Left lung (tissue), 10 donors: ENCODE data around the gene OR9Q2. TPM values are rescaled to one million over a fixed set of nuclear protein-coding genes. Genes with fewer than 3 reads are reported as not detected.

Experiments
- ATAC-seq: fragments of 200-7000 bp; cut with Tn5 transposase; one replicate; pipeline ENCODE4 v1.9.1; 2020; ENCODE audit warnings: moderate library complexity
- DNase-seq, 4 donors: peaks; one replicate each; pipeline ENCODE4 v3.0.0-alpha.2; 2013 to 2020
- H3K27ac ChIP-seq, 2 donors: fragments of 200-600 bp; sonication (generic) in 1 of 2; one replicate each; pipeline versions ENCODE4 v1.5.0 to v1.8.0; 2020 to 2021
- H3K27me3 ChIP-seq, 2 donors: fragments of 200-600 bp; sonication (generic) in 1 of 2; one replicate each; pipeline versions ENCODE4 v1.5.0 to v1.8.0; 2020 to 2021
- H3K36me3 ChIP-seq, 2 donors: fragments of 200-600 bp; sonication (generic) in 1 of 2; one replicate each; pipeline versions ENCODE4 v1.5.0 to v1.8.0; 2020 to 2021
- H3K4me1 ChIP-seq, 2 donors: fragments of 200-600 bp; one replicate each; pipeline ENCODE4 v1.8.0; 2021
- H3K4me3 ChIP-seq, 2 donors: fragments of 200-600 bp; sonication (generic) in 1 of 2; one replicate each; pipeline versions ENCODE4 v1.5.0 to v1.8.0; 2020 to 2021; ENCODE audit warnings: mild to moderate bottlenecking in 1 of 2
- H3K9me3 ChIP-seq, 2 donors: fragments of 200-600 bp; sonication (generic) in 1 of 2; one replicate each; pipeline versions ENCODE4 v1.5.0 to v1.8.0; 2020 to 2021
- CTCF ChIP-seq, 2 donors: fragments of 200-600 bp; sonication (generic) in 1 of 2; IDR thresholded peaks; one replicate each; pipeline versions ENCODE4 v1.5.0 to v1.8.0; 2021; ENCODE audit warnings: antibody characterized with exemption in 2 of 2
- intact Hi-C, 2 donors: fragments of 100-400 bp; cut with DNase I; formaldehyde crosslinking; loops; one replicate each; pipeline versions ENCODE4 v1.11.2 to v1.14.2; 2022
- polyA plus RNA-seq, 6 donors: library from polyadenylated mRNA; unstranded; fragments of 120-200 nt; gene quantifications; one replicate each; pipeline ENCODE4 v1.2.1, GENCODE V29; 2013; ENCODE audit not compliant: insufficient read length in 6 of 6
- total RNA-seq, 2 donors: library from RNA; stranded (reverse); fragmentation: NEBNext Ultra II Directional; extraction: Animal tissue kit (Norgen Biotek cat#: 25700); gene quantifications; one replicate each; pipeline ENCODE4 v1.2.1, GENCODE V29; 2021
- donor health status: DM: no; HTN: yes; CAD: no.
- donor health status: DM: no; HTN: no; CAD: no.

The OR9Q2 gene
- total and polyA plus RNA-seq, 8 donors: not detected

GRCh38 chr11:58216476-58216875 lies 27.6 kb downstream of the OR9Q2 start:
- no peaks in the 10 kb centered on the region for H3K4me1 ChIP-seq

GRCh38 chr11:58222721-58223120 lies 33.9 kb downstream of the OR9Q2 start:
- no peaks in the 10 kb centered on the region for H3K4me1 ChIP-seq
- intact Hi-C loops: no loop called here

More at GRCh38 chr11:58216476-58216875, 27.6 kb downstream of the OR9Q2 start:
- no peaks in the 10 kb centered on the region for H3K9me3 ChIP-seq
- H3K36me3 ChIP-seq: no peaks in the 10 kb centered on the region
- ATAC-seq (no peak), DNase-seq (no peak)
- H3K4me3 ChIP-seq: no peak overlapping the region
- intact Hi-C loops: no loop called here
- H3K27ac ChIP-seq: no peak overlapping the region
- TF ChIP-seq CTCF (IDR thresholded peaks at IDR 0.05): no peak
- H3K27me3 ChIP-seq: no peaks in the 10 kb centered on the region

GRCh38 chr11:58227956-58228615 lies 39.2 kb downstream of the OR9Q2 start:
- Histone ChIP-seq H3K9me3 (no peaks in the 10 kb centered on the region), H3K27ac (no peak overlapping the region), H3K27me3 (no peaks in the 10 kb centered on the region), H3K4me3 (no peak overlapping the region), H3K36me3 (no peaks in the 10 kb centered on the region), H3K4me1 (no peaks in the 10 kb centered on the region)
- ATAC-seq (no peak), DNase-seq (peak in 1 of 4 donors; percentile 65)
- TF ChIP-seq CTCF (IDR thresholded peaks at IDR 0.05): no peak
- intact Hi-C loops: no loop called here

More at GRCh38 chr11:58222721-58223120, 33.9 kb downstream of the OR9Q2 start:
- Histone ChIP-seq H3K36me3 (no peaks in the 10 kb centered on the region), H3K4me3 (no peak overlapping the region), H3K27ac (no peak overlapping the region), H3K9me3 (no peaks in the 10 kb centered on the region), H3K27me3 (no peaks in the 10 kb centered on the region)
- DNase-seq: no peak
- no peak for ATAC-seq
- no peak for TF ChIP-seq CTCF (IDR thresholded peaks at IDR 0.05)

Other genes with a start within 250 kb of the OR9Q2 start
- not detected for gene OR9Q1, start 165.2 kb upstream of the OR9Q2 start, total RNA-seq
- gene OR9Q1, start 165.2 kb upstream of the OR9Q2 start, polyA plus RNA-seq: under 1 TPM in 1 of 6 donors, not detected in 5; 0.07 TPM
- not detected for gene OR6Q1, start 158.1 kb upstream of the OR9Q2 start, total RNA-seq
- gene OR6Q1, start 158.1 kb upstream of the OR9Q2 start, polyA plus RNA-seq: not detected
- gene OR9I1, start 63.5 kb upstream of the OR9Q2 start, total RNA-seq: not detected
- gene OR9I1, start 63.5 kb upstream of the OR9Q2 start, polyA plus RNA-seq: not detected
- gene OR1S2, start 15.1 kb downstream of the OR9Q2 start, total RNA-seq: not detected
- gene OR1S2, start 15.1 kb downstream of the OR9Q2 start, polyA plus RNA-seq: not detected
- not detected for gene OR1S1, start 23.6 kb downstream of the OR9Q2 start, total RNA-seq
- not detected for gene OR1S1, start 23.6 kb downstream of the OR9Q2 start, polyA plus RNA-seq
- gene OR10Q1, start 39.8 kb downstream of the OR9Q2 start, total RNA-seq: not detected
- gene OR10Q1, start 39.8 kb downstream of the OR9Q2 start, polyA plus RNA-seq: under 1 TPM in 4 of 6 donors, not detected in 2; 0.14 to 0.26 (median 0.18) TPM
- not detected for gene OR10W1, start 79.2 kb downstream of the OR9Q2 start, total RNA-seq
- not detected for gene OR10W1, start 79.2 kb downstream of the OR9Q2 start, polyA plus RNA-seq
- gene OR5B17, start 170.0 kb downstream of the OR9Q2 start, total RNA-seq: not detected
- not detected for gene OR5B17, start 170.0 kb downstream of the OR9Q2 start, polyA plus RNA-seq
- not detected for gene OR5B3, start 217.8 kb downstream of the OR9Q2 start, total RNA-seq
- not detected for gene OR5B3, start 217.8 kb downstream of the OR9Q2 start, polyA plus RNA-seq
- gene OR5B2, start 239.1 kb downstream of the OR9Q2 start, total RNA-seq: not detected
- gene OR5B2, start 239.1 kb downstream of the OR9Q2 start, polyA plus RNA-seq: under 1 TPM in 1 of 6 donors, not detected in 5; 0.09 TPM